Nephron (organoid): ENCODE data around the gene MAP3K2.

Experiments
- H3K27ac Mint-ChIP-seq, 3 experiments: 2 replicates each; pipeline ENCODE4 v1.8.0; 2020; ENCODE audit warnings: mixed read lengths in 3 of 3, mild to moderate bottlenecking in 2 of 3, moderate library complexity in 1 of 3
- H3K27me3 Mint-ChIP-seq: 2 replicates; pipeline ENCODE4 v1.8.0; 2021; ENCODE audit warnings: low read depth, mild to moderate bottlenecking, moderate library complexity, mixed read lengths
- H3K36me3 Mint-ChIP-seq: 2 replicates; pipeline ENCODE4 v1.8.0; 2020; ENCODE audit warnings: low read depth, mixed read lengths
- H3K4me1 Mint-ChIP-seq: 2 replicates; pipeline ENCODE4 v1.8.0; 2020; ENCODE audit warnings: mixed read lengths
- H3K4me3 Mint-ChIP-seq, 3 experiments: 2 replicates each; pipeline ENCODE4 v1.8.0; 2020; ENCODE audit warnings: mild to moderate bottlenecking in 3 of 3, mixed read lengths in 3 of 3, moderate library complexity in 2 of 3
- H3K9me3 Mint-ChIP-seq: 2 replicates; pipeline ENCODE4 v1.8.0; 2020; ENCODE audit warnings: mixed read lengths
- CTCF ChIP-seq, 3 experiments: fragments of 200-600 bp; sonication (generic); IDR thresholded peaks; one replicate each; pipeline ENCODE4 v1.5.0; 2021; ENCODE audit warnings: antibody characterized with exemption in 3 of 3; ENCODE audit not compliant: unreplicated experiment in 3 of 3

The MAP3K2 gene

GRCh38 chr2:127398239-127398590 is 10.4 kb upstream of the MAP3K2 start:
- no peak overlapping the region for H3K4me3 Mint-ChIP-seq
- peaks cover 9% of the 10 kb centered on the region for H3K36me3 Mint-ChIP-seq
- peak overlapping the region in 2 of 3 experiments; percentile 27 to 58 for H3K27ac Mint-ChIP-seq
- peaks cover 28% of the 10 kb centered on the region for H3K4me1 Mint-ChIP-seq
- H3K27me3 Mint-ChIP-seq, result no peaks in the 10 kb centered on the region
- peaks cover 5% of the 10 kb centered on the region for H3K9me3 Mint-ChIP-seq
- no peak for TF ChIP-seq CTCF (IDR thresholded peaks at IDR 0.05; ENCODE audit: unreplicated experiment in 3 of 3)

- no peak for TF ChIP-seq CTCF (IDR thresholded peaks at IDR 0.05; ENCODE audit: unreplicated experiment in 3 of 3)
- H3K27me3 Mint-ChIP-seq, result no peaks in the 10 kb centered on the region
- peaks cover 11% of the 10 kb centered on the region for H3K36me3 Mint-ChIP-seq
- peak overlapping the region in 1 of 3 experiments; percentile 58 for H3K27ac Mint-ChIP-seq
- no peak overlapping the region for H3K4me3 Mint-ChIP-seq
- peaks cover 5% of the 10 kb centered on the region for H3K9me3 Mint-ChIP-seq
- H3K4me1 Mint-ChIP-seq, result peaks cover 25% of the 10 kb centered on the region
These were observed 9.9 kb upstream of the MAP3K2 start for GRCh38 chr2:127397568-127398238.

- no peaks in the 10 kb centered on the region for H3K27me3 Mint-ChIP-seq
- TF ChIP-seq CTCF (IDR thresholded peaks at IDR 0.05; ENCODE audit: unreplicated experiment in 3 of 3), result no peak
- peaks cover 17% of the 10 kb centered on the region for H3K4me1 Mint-ChIP-seq
- H3K27ac Mint-ChIP-seq, result peak overlapping the region in 2 of 3 experiments; percentile 23 to 42
- peaks cover 5% of the 10 kb centered on the region for H3K9me3 Mint-ChIP-seq
- no peak overlapping the region for H3K4me3 Mint-ChIP-seq
- H3K36me3 Mint-ChIP-seq, result peaks cover 11% of the 10 kb centered on the region
These were observed 6.7 kb upstream of the MAP3K2 start for GRCh38 chr2:127394492-127394891.

GRCh38 chr2:127392828-127393578 is 5.2 kb upstream of the MAP3K2 start:
- Mint-ChIP-seq H3K27ac (no peak overlapping the region), H3K4me1 (peaks cover 20% of the 10 kb centered on the region), H3K9me3 (peaks cover 5% of the 10 kb centered on the region), H3K27me3 (no peaks in the 10 kb centered on the region), H3K36me3 (peaks cover 11% of the 10 kb centered on the region), H3K4me3 (no peak overlapping the region)
- TF ChIP-seq CTCF (IDR thresholded peaks at IDR 0.05; ENCODE audit: unreplicated experiment in 3 of 3), result no peak

GRCh38 chr2:127392133-127392827 is 4.5 kb upstream of the MAP3K2 start:
- H3K27me3 Mint-ChIP-seq, result no peaks in the 10 kb centered on the region
- H3K36me3 Mint-ChIP-seq, result peaks cover 11% of the 10 kb centered on the region
- peaks cover 19% of the 10 kb centered on the region for H3K4me1 Mint-ChIP-seq
- peaks cover 5% of the 10 kb centered on the region for H3K9me3 Mint-ChIP-seq
- no peak overlapping the region for H3K27ac Mint-ChIP-seq
- no peak overlapping the region for H3K4me3 Mint-ChIP-seq
- no peak for TF ChIP-seq CTCF (IDR thresholded peaks at IDR 0.05; ENCODE audit: unreplicated experiment in 3 of 3)
